Stomach (tissue), 4 donors: ENCODE measurements around the gene SYT7.

Experiments
- CTCF ChIP-seq, 7 experiments: fragments of 450-650 bp in 4 of 7; fragments of 200-600 bp in 3 of 7; sonication (generic) in 3 of 7; IDR thresholded peaks; one replicate each; pipeline ENCODE4 v1.5.1; 2016 to 2019; ENCODE audit warnings: antibody characterized with exemption in 7 of 7, control low read depth in 2 of 7, mild to moderate bottlenecking in 1 of 7
- EP300 ChIP-seq: sonication (generic); formaldehyde crosslinking; IDR thresholded peaks from one replicate; pipeline ENCODE4 v1.6.1; 2017; ENCODE audit warnings: antibody characterized with exemption
- POLR2A ChIP-seq, 4 donors: fragments of 450-650 bp; IDR thresholded peaks; one replicate each; pipeline ENCODE4 v1.6.1; 2016; ENCODE audit warnings: antibody characterized with exemption in 4 of 4, control low read depth in 2 of 4, mild to moderate bottlenecking in 1 of 4, moderate library complexity in 1 of 4
- POLR2AphosphoS5 ChIP-seq, 3 donors: sonication (generic); formaldehyde crosslinking; IDR thresholded peaks; one replicate each; pipeline ENCODE4 v1.6.1; 2016; ENCODE audit warnings: antibody characterized with exemption in 3 of 3

- TF ChIP-seq CTCF (IDR thresholded peaks at IDR 0.05) (no peak), EP300 (no peak), POLR2AphosphoS5 (IDR thresholded peaks at IDR 0.05) (no peak), POLR2A (IDR thresholded peaks at IDR 0.05) (no peak)
Observed at GRCh38 chr11:61533401-61533800, 47.5 kb downstream of the SYT7 start.
